ENCODE data around the gene ANP32E.
"Not testable (repeated sequence)": the region's sequence is repeated elsewhere in the genome, so short reads cannot be mapped to it uniquely, and the experiment has no call there.

ANP32E gene

GRCh38 chr1:150210706-150211105 lies 25.2 kb downstream of the ANP32E start:
- Histone ChIP-seq H3K36me3 (peaks cover 0 to under 1% (median 0%) of the 10 kb centered on the region in 11 experiments; a peak in 2 of 22 replicates), H3K4me1 (peaks cover 0 to 7% (median 0%) of the 10 kb centered on the region in 10 experiments; a peak in 2 of 20 replicates), H3K27ac (no peak overlapping the region), H3K4me2 (no peak overlapping the region), H3K4me3 (no peak overlapping the region), H3K9me3 (replicated peaks in 1 of 11) (peaks cover 0 to 4% (median 0%) of the 10 kb centered on the region in 11 experiments; a peak in 3 of 22 replicates), H3K27me3 (no peaks in the 10 kb centered on the region), H3K9ac (no peak overlapping the region), H4K20me1 (no peaks in the 10 kb centered on the region)
- no peak for TF ChIP-seq Cebpa-rat (IDR thresholded peaks at IDR 0.05)

- Histone ChIP-seq H4K20me1 (no peaks in the 10 kb centered on the region), H3K9me3 (replicated peaks in 1 of 11) (peaks cover 0 to 4% (median 0%) of the 10 kb centered on the region in 11 experiments; a peak in 3 of 22 replicates), H3K27ac (no peak overlapping the region), H3K36me3 (no peaks in the 10 kb centered on the region), H3K4me1 (peaks cover 0 to 7% (median 0%) of the 10 kb centered on the region in 10 experiments; a peak in 2 of 20 replicates), H3K9ac (no peak overlapping the region), H3K4me3 (no peak overlapping the region), H3K27me3 (no peaks in the 10 kb centered on the region), H3K4me2 (no peak overlapping the region)
- TF ChIP-seq Cebpa-rat (IDR thresholded peaks at IDR 0.05): no peak
These were observed 25.8 kb downstream of the ANP32E start for GRCh38 chr1:150210091-150210490.

- H3K9me3 ChIP-seq (replicated peaks in 1 of 11); H3K9ac ChIP-seq; H3K4me3 ChIP-seq; H4K20me1 ChIP-seq; H3K36me3 ChIP-seq; H3K27me3 ChIP-seq; H3K27ac ChIP-seq; H3K4me1 ChIP-seq; H3K4me2 ChIP-seq: not testable (repeated sequence)
These were observed 27.5 kb downstream of the ANP32E start for GRCh38 chr1:150208460-150208859.

- H4K20me1 ChIP-seq: no peaks in the 10 kb centered on the region
- H3K27me3 ChIP-seq: no peaks in the 10 kb centered on the region
- no peaks in the 10 kb centered on the region; a peak in 1 of 22 replicates for H3K9me3 ChIP-seq (replicated peaks in 1 of 11)
- H3K9ac ChIP-seq: no peak overlapping the region
- no peak for TF ChIP-seq Cebpa-rat (IDR thresholded peaks at IDR 0.05)
- H3K4me3 ChIP-seq: no peak overlapping the region
- H3K4me2 ChIP-seq: no peak overlapping the region
- H3K4me1 ChIP-seq: no peaks in the 10 kb centered on the region
- no peaks in the 10 kb centered on the region for H3K36me3 ChIP-seq
- no peak overlapping the region for H3K27ac ChIP-seq
These were observed 28.5 kb downstream of the ANP32E start for GRCh38 chr1:150207281-150207971.

- TF ChIP-seq Cebpa-rat (IDR thresholded peaks at IDR 0.05): no peak
- no peak overlapping the region for H3K4me3 ChIP-seq
- H4K20me1 ChIP-seq: no peaks in the 10 kb centered on the region
- no peaks in the 10 kb centered on the region for H3K27me3 ChIP-seq
- no peaks in the 10 kb centered on the region; a peak in 1 of 22 replicates for H3K36me3 ChIP-seq
- no peaks in the 10 kb centered on the region for H3K4me1 ChIP-seq
- no peak overlapping the region for H3K27ac ChIP-seq
- peaks cover 0 to 16% (median 9%) of the 10 kb centered on the region in 11 experiments; a peak in 16 of 22 replicates for H3K9me3 ChIP-seq (replicated peaks in 1 of 11)
- no peak overlapping the region for H3K9ac ChIP-seq
- no peak overlapping the region for H3K4me2 ChIP-seq
These were observed 39.5 kb downstream of the ANP32E start for GRCh38 chr1:150196417-150196816.

- TF ChIP-seq Cebpa-rat (IDR thresholded peaks at IDR 0.05): no peak
- H3K9me3 ChIP-seq (replicated peaks in 1 of 11): no peaks in the 10 kb centered on the region
- no peaks in the 10 kb centered on the region for H3K4me1 ChIP-seq
- H3K4me3 ChIP-seq: no peak overlapping the region
- H3K27me3 ChIP-seq: no peaks in the 10 kb centered on the region
- no peaks in the 10 kb centered on the region for H4K20me1 ChIP-seq
- H3K4me2 ChIP-seq: no peak overlapping the region
- no peak overlapping the region for H3K9ac ChIP-seq
- H3K27ac ChIP-seq: no peak overlapping the region
- H3K36me3 ChIP-seq: no peaks in the 10 kb centered on the region
These were observed 41.4 kb downstream of the ANP32E start for GRCh38 chr1:150194381-150195031.

- no peak overlapping the region for H3K4me3 ChIP-seq
These were observed 43.9 kb downstream of the ANP32E start for GRCh38 chr1:150192012-150192411.

GRCh38 chr1:150187560-150187931 lies 48.4 kb downstream of the ANP32E start:
- no peak for TF ChIP-seq Cebpa-rat (IDR thresholded peaks at IDR 0.05)
- Histone ChIP-seq H3K4me3 (no peak overlapping the region), H3K9me3 (replicated peaks in 1 of 11) (no peaks in the 10 kb centered on the region), H3K4me2 (peak overlapping the region; percentile 41 to 76 (median 59)), H3K27me3 (no peaks in the 10 kb centered on the region), H4K20me1 (no peaks in the 10 kb centered on the region), H3K27ac (peak overlapping the region in 6 of 11 experiments; percentile 79 to 89 (median 86); a peak in 11 of 22 replicates), H3K4me1 (peaks cover 10 to 48% (median 25%) of the 10 kb centered on the region in 10 experiments), H3K36me3 (no peaks in the 10 kb centered on the region), H3K9ac (peak overlapping the region in 9 of 11 experiments; percentile 1 to 80 (median 38); a peak in 10 of 22 replicates)

More at GRCh38 chr1:150192012-150192411, 43.9 kb downstream of the ANP32E start:
- TF ChIP-seq Cebpa-rat (IDR thresholded peaks at IDR 0.05): no peak
- no peak overlapping the region for H3K9ac ChIP-seq
- peaks cover 8 to 13% (median 10%) of the 10 kb centered on the region in 10 experiments for H3K4me1 ChIP-seq
- no peaks in the 10 kb centered on the region for H4K20me1 ChIP-seq
- no peaks in the 10 kb centered on the region for H3K27me3 ChIP-seq
- H3K27ac ChIP-seq: no peak overlapping the region
- no peaks in the 10 kb centered on the region for H3K9me3 ChIP-seq (replicated peaks in 1 of 11)
- H3K4me2 ChIP-seq: no peak overlapping the region
- H3K36me3 ChIP-seq: no peaks in the 10 kb centered on the region

GRCh38 chr1:150186789-150187559 lies 48.9 kb downstream of the ANP32E start:
- Histone ChIP-seq H3K4me1 (peaks cover 10 to 54% (median 25%) of the 10 kb centered on the region in 10 experiments), H3K27me3 (no peaks in the 10 kb centered on the region), H4K20me1 (no peaks in the 10 kb centered on the region), H3K4me2 (peak overlapping the region; percentile 41 to 88 (median 65)), H3K27ac (peak overlapping the region in 10 of 11 experiments; percentile 27 to 89 (median 80); a peak in 19 of 22 replicates), H3K9ac (peak overlapping the region in 10 of 11 experiments; percentile 1 to 80 (median 67); a peak in 18 of 22 replicates), H3K36me3 (no peaks in the 10 kb centered on the region), H3K9me3 (replicated peaks in 1 of 11) (no peaks in the 10 kb centered on the region), H3K4me3 (peak overlapping the region in 4 of 10 experiments; percentile 28 to 45 (median 36); a peak in 5 of 20 replicates)
- peak in 5 of 11 experiments; percentile 13 to 59 (median 42); a peak in 4 of 22 replicates for TF ChIP-seq Cebpa-rat (IDR thresholded peaks at IDR 0.05)

- H3K27ac ChIP-seq: peak overlapping the region in 9 of 11 experiments; percentile 56 to 89 (median 81); a peak in 18 of 22 replicates
These were observed 49.5 kb downstream of the ANP32E start for GRCh38 chr1:150186438-150186788.

More at GRCh38 chr1:150186438-150186788, 49.5 kb downstream of the ANP32E start:
- not testable (repeated sequence) for H3K36me3 ChIP-seq; H3K9me3 ChIP-seq (replicated peaks in 1 of 11); H3K27me3 ChIP-seq; H4K20me1 ChIP-seq
- Histone ChIP-seq H3K4me2 (peak overlapping the region in 8 of 11 experiments; percentile 31 to 88 (median 62); a peak in 15 of 22 replicates), H3K4me3 (peak overlapping the region in 4 of 10 experiments; percentile 28 to 45 (median 36); a peak in 4 of 20 replicates), H3K4me1 (peaks cover 11 to 60% (median 30%) of the 10 kb centered on the region in 10 experiments), H3K9ac (peak overlapping the region in 7 of 11 experiments; percentile 54 to 80 (median 71); a peak in 14 of 22 replicates)

Data from BLaER1 treated with 17β-estradiol and CSF1 and Interleukin-3, amounts not matched to agents 10 nM and 100 nM (cell line).